ENCODE results near the gene TRAPPC3. TPM values are rescaled to one million over a fixed set of nuclear protein-coding genes. Genes with fewer than 3 reads are reported as not detected.

Gene TRAPPC3
- total RNA-seq, 1 donor from 2014 or later, result 68.9 TPM

DNA sequence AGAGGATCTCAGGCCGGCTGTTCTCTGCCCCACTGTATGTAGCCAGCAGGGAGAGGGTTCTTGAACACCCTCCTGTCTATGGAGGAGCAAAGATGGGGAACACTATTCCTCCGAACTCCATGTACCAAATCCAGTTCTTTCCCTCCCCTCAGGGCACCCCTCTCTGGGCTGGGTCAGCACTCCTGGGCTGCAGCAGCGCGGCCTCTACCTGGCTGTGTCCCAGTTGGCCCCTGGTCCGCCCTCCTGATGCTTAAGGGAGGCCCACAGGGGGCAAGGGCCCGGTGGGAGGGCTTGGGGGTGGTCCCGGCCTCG is 61.1 kb downstream of the TRAPPC3 start:
- H3K27me3 Mint-ChIP-seq (ENCODE audit: unreplicated experiment), result no peaks in the 10 kb centered on the region
- no peak overlapping the region for H3K27ac Mint-ChIP-seq (ENCODE audit: unreplicated experiment)
- peaks cover 7% of the 10 kb centered on the region for H3K36me3 Mint-ChIP-seq (ENCODE audit: unreplicated experiment)
- H3K9me3 Mint-ChIP-seq (ENCODE audit: unreplicated experiment), result no peaks in the 10 kb centered on the region
- no peak for DNase-seq (ENCODE audit: extremely low spot score, unreplicated experiment)
- H3K4me1 Mint-ChIP-seq (ENCODE audit: unreplicated experiment), result peaks cover 19% of the 10 kb centered on the region
- peak overlapping the region; percentile 80 for H3K4me3 Mint-ChIP-seq (ENCODE audit: unreplicated experiment)
- TF ChIP-seq, protein P1, sequence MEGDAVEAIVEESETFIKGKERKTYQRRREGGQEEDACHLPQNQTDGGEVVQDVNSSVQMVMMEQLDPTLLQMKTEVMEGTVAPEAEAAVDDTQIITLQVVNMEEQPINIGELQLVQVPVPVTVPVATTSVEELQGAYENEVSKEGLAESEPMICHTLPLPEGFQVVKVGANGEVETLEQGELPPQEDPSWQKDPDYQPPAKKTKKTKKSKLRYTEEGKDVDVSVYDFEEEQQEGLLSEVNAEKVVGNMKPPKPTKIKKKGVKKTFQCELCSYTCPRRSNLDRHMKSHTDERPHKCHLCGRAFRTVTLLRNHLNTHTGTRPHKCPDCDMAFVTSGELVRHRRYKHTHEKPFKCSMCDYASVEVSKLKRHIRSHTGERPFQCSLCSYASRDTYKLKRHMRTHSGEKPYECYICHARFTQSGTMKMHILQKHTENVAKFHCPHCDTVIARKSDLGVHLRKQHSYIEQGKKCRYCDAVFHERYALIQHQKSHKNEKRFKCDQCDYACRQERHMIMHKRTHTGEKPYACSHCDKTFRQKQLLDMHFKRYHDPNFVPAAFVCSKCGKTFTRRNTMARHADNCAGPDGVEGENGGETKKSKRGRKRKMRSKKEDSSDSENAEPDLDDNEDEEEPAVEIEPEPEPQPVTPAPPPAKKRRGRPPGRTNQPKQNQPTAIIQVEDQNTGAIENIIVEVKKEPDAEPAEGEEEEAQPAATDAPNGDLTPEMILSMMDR (IDR thresholded peaks at IDR 0.05), result no peak

DNA sequence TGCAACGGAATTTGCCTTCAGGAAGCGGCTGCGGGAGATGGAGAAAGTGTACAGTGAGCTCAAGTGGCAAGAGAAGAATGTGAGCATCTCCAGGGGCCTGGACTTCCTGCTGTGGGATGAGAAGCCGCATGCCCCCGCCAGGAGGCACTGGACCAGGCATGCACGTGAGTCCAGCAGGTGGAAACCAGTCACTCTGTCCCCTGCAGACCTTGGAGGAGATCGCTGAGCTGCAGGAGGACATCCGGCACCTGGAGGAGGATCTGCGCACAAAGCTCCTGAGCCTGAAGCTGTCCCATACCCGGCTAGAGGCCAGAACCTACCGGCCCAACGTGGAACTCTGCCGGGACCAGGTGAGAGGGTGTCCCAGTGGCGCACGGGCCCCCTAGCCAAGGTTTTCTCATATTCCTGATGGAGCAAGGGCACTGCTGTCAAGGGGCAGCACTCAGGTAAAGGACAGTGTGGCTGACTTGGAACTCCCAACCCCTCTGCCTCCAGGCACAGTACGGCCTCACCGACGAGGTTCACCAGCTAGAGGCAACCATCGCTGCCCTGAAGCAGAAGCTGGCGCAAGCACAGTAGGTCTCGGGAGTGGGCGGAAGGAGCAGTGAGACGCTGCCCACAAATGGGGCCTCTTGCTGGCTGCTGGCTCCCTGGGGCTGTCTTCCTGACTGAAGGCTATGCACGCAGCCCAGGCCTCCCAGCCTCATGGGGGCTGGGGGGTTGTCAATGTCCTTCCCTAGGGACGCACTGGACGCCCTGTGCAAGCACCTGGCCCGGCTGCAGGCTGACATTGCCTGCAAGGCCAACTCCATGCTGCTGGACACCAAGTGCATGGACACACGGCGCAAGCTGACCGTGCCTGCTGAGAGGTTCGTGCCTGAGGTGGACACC is 61.8 kb downstream of the TRAPPC3 start:
- H3K36me3 Mint-ChIP-seq (ENCODE audit: unreplicated experiment), result peaks cover 4% of the 10 kb centered on the region
- H3K9me3 Mint-ChIP-seq (ENCODE audit: unreplicated experiment), result no peaks in the 10 kb centered on the region
- no peak overlapping the region for H3K4me3 Mint-ChIP-seq (ENCODE audit: unreplicated experiment)
- DNase-seq (ENCODE audit: extremely low spot score, unreplicated experiment), result peak; percentile 80
- TF ChIP-seq, protein P1 (IDR thresholded peaks at IDR 0.05), result no peak
- peaks cover 19% of the 10 kb centered on the region for H3K4me1 Mint-ChIP-seq (ENCODE audit: unreplicated experiment)
- no peaks in the 10 kb centered on the region for H3K27me3 Mint-ChIP-seq (ENCODE audit: unreplicated experiment)
- peak overlapping the region; percentile 23 for H3K27ac Mint-ChIP-seq (ENCODE audit: unreplicated experiment)

Other genes starting within 250 kb of the TRAPPC3 start
- gene AGO3, start 218.4 kb downstream of the TRAPPC3 start, total RNA-seq, result 32.4 and 34.2 TPM in 2 replicates
- gene TEKT2, start 65.4 kb downstream of the TRAPPC3 start, total RNA-seq, result 0.39 and 0.70 TPM in 2 replicates
- 19.7 and 24.4 TPM in 2 replicates for gene ADPRS, start 60.6 kb downstream of the TRAPPC3 start, total RNA-seq
- gene COL8A2, start 24.3 kb downstream of the TRAPPC3 start, total RNA-seq, result 8.2 and 10.1 TPM in 2 replicates
- 157 and 163 TPM in 2 replicates for gene MAP7D1, start 6.7 kb upstream of the TRAPPC3 start, total RNA-seq
- gene THRAP3, start 75.0 kb upstream of the TRAPPC3 start, total RNA-seq, result 117 and 118 TPM in 2 replicates
- 5.1 and 6.4 TPM in 2 replicates for gene SH3D21, start 156.9 kb upstream of the TRAPPC3 start, total RNA-seq
- 113 and 115 TPM in 2 replicates for gene EVA1B, start 174.2 kb upstream of the TRAPPC3 start, total RNA-seq
- gene STK40, start 236.4 kb upstream of the TRAPPC3 start, total RNA-seq, result 42.0 and 45.0 TPM in 2 replicates
- gene LSM10, start 248.4 kb upstream of the TRAPPC3 start, total RNA-seq, result 46.5 and 48.2 TPM in 2 replicates